ENCODE results near the gene CCDC127.
"Not testable (repeated sequence)": the region's sequence is repeated elsewhere in the genome, so short reads cannot be mapped to it uniquely, and the experiment has no call there.

The CCDC127 gene

GRCh38 chr5:169071-169727, 48.8 kb downstream of the CCDC127 start:
- DNase-seq, result no peak

- DNase-seq, result no peak
Measured at GRCh38 chr5:167982-168660, 49.8 kb downstream of the CCDC127 start.

DNA sequence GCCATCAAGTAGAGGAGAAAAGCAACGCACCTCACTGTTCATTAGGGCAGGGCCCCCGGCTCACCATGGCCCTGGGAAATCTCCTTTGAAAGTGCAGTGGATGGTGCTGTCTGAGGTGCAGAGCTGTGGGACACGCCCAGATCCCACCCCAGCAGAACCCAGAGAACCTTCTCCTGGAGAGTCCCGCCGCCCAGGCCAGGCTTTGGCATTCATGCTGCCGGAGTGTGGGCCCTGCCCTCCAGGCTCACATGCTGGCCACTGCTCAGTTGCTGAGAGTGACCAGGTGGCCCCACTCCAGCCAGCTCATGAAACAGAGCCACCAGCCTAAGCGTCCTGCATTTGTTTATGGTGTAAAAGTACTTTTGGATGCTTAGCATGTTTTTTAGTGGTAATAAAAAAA, 50.4 kb downstream of the CCDC127 start:
- DNase-seq, result no peak

GRCh38 chr5:166441-167372, 51.2 kb downstream of the CCDC127 start:
- no peak for DNase-seq

GRCh38 chr5:164783-165182, 53.2 kb downstream of the CCDC127 start:
- not testable (repeated sequence) for DNase-seq

GRCh38 chr5:164244-164643, 53.7 kb downstream of the CCDC127 start:
- DNase-seq, result no peak

DNA sequence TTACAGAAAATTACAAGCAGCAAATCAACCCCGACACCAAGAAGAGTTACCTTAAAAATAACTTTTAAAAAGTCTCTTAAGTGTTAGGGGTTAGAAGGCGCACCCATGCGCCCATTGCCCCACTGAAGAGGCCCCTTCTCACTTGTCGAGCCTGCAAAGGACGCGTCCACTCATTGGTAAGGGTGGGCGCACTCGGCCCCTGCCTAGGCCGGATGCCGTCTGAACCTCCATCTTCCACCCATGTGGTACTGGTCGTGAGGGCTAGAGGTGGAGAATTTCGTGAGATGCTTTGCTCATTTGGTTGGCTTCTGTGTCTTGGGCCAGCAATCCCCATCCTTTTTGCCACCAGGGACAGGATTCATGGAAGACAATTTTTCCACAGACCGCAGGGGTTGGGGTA, 54.1 kb downstream of the CCDC127 start:
- no peak for DNase-seq

GRCh38 chr5:163338-163620, 54.7 kb downstream of the CCDC127 start:
- no peak for DNase-seq

- DNase-seq, result no peak
Measured at GRCh38 chr5:162565-163337, 55.2 kb downstream of the CCDC127 start.

DNA sequence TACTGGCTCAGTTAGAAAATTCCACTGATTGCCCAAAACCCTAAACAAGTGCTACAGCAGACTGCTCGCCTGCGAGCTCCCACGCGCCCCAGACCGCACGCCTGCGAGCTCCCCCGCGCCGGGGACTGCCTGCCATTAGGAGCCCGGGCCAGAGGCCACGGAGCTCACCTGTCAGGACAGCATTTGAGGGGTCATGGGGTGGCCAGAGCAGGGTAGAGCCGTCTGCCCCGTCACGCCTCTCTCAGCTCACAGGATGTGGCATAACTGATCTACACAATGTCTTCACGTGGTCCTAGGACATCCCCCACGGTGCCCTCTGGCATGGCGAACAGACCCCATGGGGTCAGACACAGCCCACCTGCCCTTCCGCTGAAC, 55.8 kb downstream of the CCDC127 start:
- DNase-seq, result no peak

- no peak for DNase-seq
Measured at GRCh38 chr5:161803-162110, 56.2 kb downstream of the CCDC127 start.

DNA sequence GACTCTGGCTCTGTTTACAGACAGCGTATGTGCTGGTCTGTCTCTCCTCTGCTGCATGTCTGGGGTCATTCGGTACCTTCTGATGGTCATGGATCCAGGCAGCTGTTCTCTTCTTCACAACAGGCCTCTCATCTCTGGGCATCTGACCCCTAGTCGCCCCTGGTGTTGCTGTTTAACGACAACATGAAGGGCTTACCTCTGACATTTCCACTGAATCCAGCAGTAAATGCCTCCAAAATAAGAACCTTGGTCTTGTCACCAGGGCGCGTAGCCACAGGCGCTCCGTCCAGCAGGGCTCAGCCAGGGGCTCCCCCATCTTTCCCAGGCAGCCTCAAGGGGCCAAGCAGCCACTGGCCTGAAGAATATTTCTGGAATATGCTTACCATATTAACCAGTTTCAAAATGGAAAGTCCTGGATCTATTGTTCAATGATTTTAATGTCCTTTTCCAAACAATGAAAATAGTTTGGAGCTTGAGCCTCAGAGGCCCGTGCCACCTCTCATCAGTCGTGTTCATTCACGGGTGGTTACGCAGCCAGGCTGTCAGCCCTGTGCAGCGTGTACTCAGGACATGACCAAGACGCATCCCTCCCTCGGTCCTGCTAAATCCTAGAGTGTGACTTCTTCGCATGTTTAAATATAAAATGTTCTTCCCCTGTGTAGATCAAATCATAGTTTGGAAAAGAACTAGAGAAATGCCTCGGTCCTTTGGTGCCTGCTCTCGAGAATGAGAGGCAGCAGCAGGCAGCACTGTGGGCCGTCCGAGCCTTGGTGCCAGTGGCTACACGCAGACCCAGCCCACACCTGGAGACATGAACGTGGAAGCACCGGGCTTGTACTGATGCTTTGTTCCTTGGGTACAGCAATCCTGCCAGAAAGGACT, 56.8 kb downstream of the CCDC127 start:
- DNase-seq, result no peak

- no peak for DNase-seq
Measured at GRCh38 chr5:160173-160510, 57.8 kb downstream of the CCDC127 start.

DNA sequence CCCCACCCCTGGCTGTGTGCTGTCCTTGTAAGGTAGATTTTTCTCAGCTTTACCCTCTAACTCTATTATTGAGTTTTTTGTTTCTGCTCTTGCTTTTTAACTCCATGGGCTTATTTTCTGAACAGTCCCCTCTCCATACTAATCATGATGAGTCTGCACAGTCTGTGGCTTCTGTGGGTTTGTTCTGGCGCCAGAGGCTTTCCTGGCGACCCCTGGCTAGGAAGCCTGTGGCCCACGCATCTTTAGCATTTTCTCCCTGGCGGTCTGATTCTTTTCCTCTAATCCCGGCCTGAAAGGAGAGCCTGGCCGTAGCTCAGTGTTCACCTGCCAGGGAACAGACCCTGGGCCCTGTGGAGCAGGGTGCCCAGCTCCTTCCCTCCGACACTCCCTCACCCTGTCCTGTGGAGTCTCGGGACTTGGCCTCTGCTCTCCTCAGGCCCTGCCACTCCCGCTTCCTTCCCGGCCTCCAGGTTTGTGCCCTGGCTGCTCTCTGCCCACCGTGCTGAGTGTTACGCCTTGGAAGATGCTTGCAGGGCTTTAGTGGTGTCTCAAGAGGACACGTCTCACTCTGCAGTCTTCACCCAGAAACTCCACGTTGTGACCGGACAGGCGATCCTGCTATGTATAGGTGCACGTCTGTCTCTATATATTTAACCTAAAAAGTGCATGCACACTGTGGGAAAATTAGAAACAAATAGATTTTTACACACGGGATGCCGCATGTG, 58.3 kb downstream of the CCDC127 start:
- no peak for DNase-seq

DNA sequence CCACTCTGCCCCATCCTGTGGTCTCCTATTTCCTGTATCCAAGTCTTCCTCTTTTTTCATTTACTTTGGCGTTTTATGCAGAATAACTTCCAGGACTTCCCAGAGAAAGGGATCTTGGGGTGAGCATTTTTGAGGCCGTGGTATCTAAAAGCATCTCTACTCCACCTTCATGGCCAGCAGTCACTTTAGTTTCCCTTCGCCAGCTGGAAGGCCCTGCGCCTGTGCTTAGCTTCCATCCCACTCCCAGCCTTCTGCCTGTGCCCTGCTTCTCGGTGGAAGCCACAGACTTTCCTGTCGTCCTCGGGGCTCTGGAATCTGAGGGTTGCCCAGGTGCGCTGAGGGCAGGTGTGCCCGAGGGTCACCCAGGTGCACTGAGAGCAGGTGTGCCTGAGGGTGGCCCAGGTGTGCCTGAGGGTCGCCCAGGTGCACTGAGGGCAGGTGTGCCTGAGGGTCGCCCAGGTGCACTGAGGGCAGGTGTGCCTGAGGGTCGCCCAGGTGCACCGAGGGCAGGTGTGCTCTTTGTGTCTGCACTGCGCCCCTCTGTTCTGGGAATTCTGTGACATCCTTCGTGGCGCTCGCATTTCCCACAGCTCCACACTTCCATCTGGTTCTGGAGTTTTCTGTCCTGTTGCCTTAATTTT, 59.0 kb downstream of the CCDC127 start:
- DNase-seq, result no peak

- no peak for DNase-seq
Measured at GRCh38 chr5:157801-158200, 60.2 kb downstream of the CCDC127 start.

- DNase-seq, result no peak
Measured at GRCh38 chr5:157126-157715, 60.7 kb downstream of the CCDC127 start.

DNA sequence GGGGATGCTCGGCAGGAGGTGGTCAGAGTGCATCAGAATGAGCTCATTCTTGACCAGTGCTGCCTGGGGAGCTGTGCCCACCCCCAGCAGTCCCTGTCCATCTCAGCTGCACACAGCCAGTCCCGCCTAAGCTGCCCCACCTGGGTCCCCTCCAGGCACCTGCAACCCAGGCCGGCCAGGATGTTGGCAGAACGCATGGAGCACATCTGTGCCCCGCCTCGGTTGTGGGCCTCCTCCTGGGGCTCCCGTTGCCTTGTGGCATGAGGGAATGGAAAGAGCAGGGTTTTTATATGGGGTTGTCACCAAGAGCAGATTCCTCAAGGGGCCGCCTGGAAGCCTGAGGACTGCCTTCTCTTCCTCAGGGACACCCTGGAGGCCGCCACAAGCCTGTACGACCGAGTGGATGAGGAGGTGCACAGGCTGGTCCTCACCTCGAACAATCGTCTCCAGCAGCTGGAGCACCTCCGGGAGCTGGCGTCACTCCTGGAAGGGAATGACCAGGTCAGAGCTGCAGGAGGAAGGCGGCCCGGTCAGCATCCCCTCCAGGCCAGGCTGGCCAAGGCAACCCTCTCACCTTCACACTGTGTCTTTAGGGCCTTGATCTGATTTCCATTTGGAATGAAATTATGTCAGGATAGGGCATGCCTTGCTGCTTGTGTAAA, 61.4 kb downstream of the CCDC127 start:
- DNase-seq, result no peak

- no peak for DNase-seq
Measured at GRCh38 chr5:155651-156410, 62.1 kb downstream of the CCDC127 start.

DNA sequence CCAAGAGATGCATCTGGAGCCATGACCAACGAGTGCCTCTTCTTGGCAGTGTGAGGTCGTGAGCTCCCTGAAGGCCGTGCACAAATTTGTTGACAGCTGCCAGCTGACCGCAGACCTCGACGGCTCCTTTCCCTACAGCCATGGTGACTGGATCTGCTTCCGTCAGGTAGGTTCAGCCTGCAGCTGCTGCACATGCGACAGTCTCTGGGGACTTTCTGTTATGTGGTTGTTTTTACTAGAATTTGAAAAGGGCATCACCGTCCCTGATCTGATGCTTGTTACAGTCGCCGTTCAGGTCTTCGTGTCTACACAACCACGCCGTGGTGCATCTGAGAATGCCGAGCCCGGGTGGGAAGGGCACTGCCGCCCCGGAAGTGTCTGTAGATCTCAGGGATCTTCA, 63.1 kb downstream of the CCDC127 start:
- DNase-seq, result no peak
